ENCODE measurements around the gene PLCL2.

The PLCL2 gene

GRCh38 chr3:16881896-16882630 is 2.7 kb upstream of the PLCL2 start:
- Histone ChIP-seq H3K36me3 (ENCODE audit: control insufficient read depth in 2 of 2, insufficient read depth in 2 of 2, low read length in 2 of 2) (no peaks in the 10 kb centered on the region), H3K4me3 (ENCODE audit: low read length in 2 of 2) (no peak overlapping the region), H3K27ac (ENCODE audit: low read depth in 2 of 2, low read length in 2 of 2) (no peak overlapping the region)

GRCh38 chr3:16883057-16883722 is 1.6 kb upstream of the PLCL2 start:
- Histone ChIP-seq H3K4me3 (ENCODE audit: low read length in 2 of 2) (no peak overlapping the region), H3K27me3 (ENCODE audit: control insufficient read depth in 2 of 2, insufficient read depth in 2 of 2, low read length in 2 of 2) (no peaks in the 10 kb centered on the region), H3K9ac (ENCODE audit: low read depth in 1 of 2, low read length in 2 of 2) (peak overlapping the region in 1 of 2 donors; percentile 82), H3K36me3 (ENCODE audit: control insufficient read depth in 2 of 2, insufficient read depth in 2 of 2, low read length in 2 of 2) (no peaks in the 10 kb centered on the region), H3K27ac (ENCODE audit: low read depth in 2 of 2, low read length in 2 of 2) (no peak overlapping the region), H3K9me3 (ENCODE audit: control insufficient read depth in 2 of 2, low read length in 2 of 2) (no peaks in the 10 kb centered on the region), H3K4me1 (ENCODE audit: control insufficient read depth in 2 of 2, insufficient read depth in 2 of 2, low read length in 2 of 2) (peaks cover 8 to 15% of the 10 kb centered on the region in 2 donors)

More at GRCh38 chr3:16881896-16882630, 2.7 kb upstream of the PLCL2 start:
- no peaks in the 10 kb centered on the region for H3K9me3 ChIP-seq (ENCODE audit: control insufficient read depth in 2 of 2, low read length in 2 of 2)
- H3K27me3 ChIP-seq (ENCODE audit: control insufficient read depth in 2 of 2, insufficient read depth in 2 of 2, low read length in 2 of 2): no peaks in the 10 kb centered on the region
- H3K9ac ChIP-seq (ENCODE audit: low read depth in 1 of 2, low read length in 2 of 2): no peak overlapping the region
- H3K4me1 ChIP-seq (ENCODE audit: control insufficient read depth in 2 of 2, insufficient read depth in 2 of 2, low read length in 2 of 2): peaks cover 7 to 10% of the 10 kb centered on the region in 2 donors

GRCh38 chr3:16883723-16884083 is 1.1 kb upstream of the PLCL2 start:
- no peaks in the 10 kb centered on the region for H3K36me3 ChIP-seq (ENCODE audit: control insufficient read depth in 2 of 2, insufficient read depth in 2 of 2, low read length in 2 of 2)
- peak overlapping the region in 1 of 2 donors; percentile 82 for H3K9ac ChIP-seq (ENCODE audit: low read depth in 1 of 2, low read length in 2 of 2)
- no peaks in the 10 kb centered on the region for H3K27me3 ChIP-seq (ENCODE audit: control insufficient read depth in 2 of 2, insufficient read depth in 2 of 2, low read length in 2 of 2)
- H3K9me3 ChIP-seq (ENCODE audit: control insufficient read depth in 2 of 2, low read length in 2 of 2): no peaks in the 10 kb centered on the region
- no peak overlapping the region for H3K27ac ChIP-seq (ENCODE audit: low read depth in 2 of 2, low read length in 2 of 2)
- H3K4me3 ChIP-seq (ENCODE audit: low read length in 2 of 2): peak overlapping the region; percentile 86 to 90
- peaks cover 8 to 16% of the 10 kb centered on the region in 2 donors for H3K4me1 ChIP-seq (ENCODE audit: control insufficient read depth in 2 of 2, insufficient read depth in 2 of 2, low read length in 2 of 2)

- H3K9me3 ChIP-seq (ENCODE audit: control insufficient read depth in 2 of 2, low read length in 2 of 2): no peaks in the 10 kb centered on the region
- no peaks in the 10 kb centered on the region for H3K36me3 ChIP-seq (ENCODE audit: control insufficient read depth in 2 of 2, insufficient read depth in 2 of 2, low read length in 2 of 2)
- no peaks in the 10 kb centered on the region for H3K27me3 ChIP-seq (ENCODE audit: control insufficient read depth in 2 of 2, insufficient read depth in 2 of 2, low read length in 2 of 2)
- peak overlapping the region; percentile 81 to 82 for H3K9ac ChIP-seq (ENCODE audit: low read depth in 1 of 2, low read length in 2 of 2)
- H3K4me3 ChIP-seq (ENCODE audit: low read length in 2 of 2): peak overlapping the region; percentile 86 to 90
- H3K27ac ChIP-seq (ENCODE audit: low read depth in 2 of 2, low read length in 2 of 2): peak overlapping the region; percentile 83 to 84
- peaks cover 8 to 19% of the 10 kb centered on the region in 2 donors for H3K4me1 ChIP-seq (ENCODE audit: control insufficient read depth in 2 of 2, insufficient read depth in 2 of 2, low read length in 2 of 2)
Measured at GRCh38 chr3:16884084-16884747, 539 bp upstream of the PLCL2 start.

GRCh38 chr3:16885593-16886302 is 993 bp downstream of the PLCL2 start:
- peaks cover 8 to 19% of the 10 kb centered on the region in 2 donors for H3K4me1 ChIP-seq (ENCODE audit: control insufficient read depth in 2 of 2, insufficient read depth in 2 of 2, low read length in 2 of 2)
- peak overlapping the region; percentile 81 to 82 for H3K9ac ChIP-seq (ENCODE audit: low read depth in 1 of 2, low read length in 2 of 2)
- no peaks in the 10 kb centered on the region for H3K9me3 ChIP-seq (ENCODE audit: control insufficient read depth in 2 of 2, low read length in 2 of 2)
- H3K4me3 ChIP-seq (ENCODE audit: low read length in 2 of 2): peak overlapping the region; percentile 86 to 90
- H3K36me3 ChIP-seq (ENCODE audit: control insufficient read depth in 2 of 2, insufficient read depth in 2 of 2, low read length in 2 of 2): no peaks in the 10 kb centered on the region
- no peaks in the 10 kb centered on the region for H3K27me3 ChIP-seq (ENCODE audit: control insufficient read depth in 2 of 2, insufficient read depth in 2 of 2, low read length in 2 of 2)
- peak overlapping the region; percentile 83 to 84 for H3K27ac ChIP-seq (ENCODE audit: low read depth in 2 of 2, low read length in 2 of 2)

GRCh38 chr3:16886303-16886683 is 1.5 kb downstream of the PLCL2 start:
- Histone ChIP-seq H3K27ac (ENCODE audit: low read depth in 2 of 2, low read length in 2 of 2) (peak overlapping the region; percentile 83 to 84), H3K36me3 (ENCODE audit: control insufficient read depth in 2 of 2, insufficient read depth in 2 of 2, low read length in 2 of 2) (no peaks in the 10 kb centered on the region), H3K9ac (ENCODE audit: low read depth in 1 of 2, low read length in 2 of 2) (peak overlapping the region; percentile 81 to 82), H3K27me3 (ENCODE audit: control insufficient read depth in 2 of 2, insufficient read depth in 2 of 2, low read length in 2 of 2) (no peaks in the 10 kb centered on the region), H3K4me1 (ENCODE audit: control insufficient read depth in 2 of 2, insufficient read depth in 2 of 2, low read length in 2 of 2) (peaks cover 8 to 19% of the 10 kb centered on the region in 2 donors), H3K9me3 (ENCODE audit: control insufficient read depth in 2 of 2, low read length in 2 of 2) (no peaks in the 10 kb centered on the region), H3K4me3 (ENCODE audit: low read length in 2 of 2) (peak overlapping the region; percentile 86 to 90)

GRCh38 chr3:16887130-16887529 is 2.4 kb downstream of the PLCL2 start:
- Histone ChIP-seq H3K36me3 (ENCODE audit: control insufficient read depth in 2 of 2, insufficient read depth in 2 of 2, low read length in 2 of 2) (no peaks in the 10 kb centered on the region), H3K4me1 (ENCODE audit: control insufficient read depth in 2 of 2, insufficient read depth in 2 of 2, low read length in 2 of 2) (peaks cover 8 to 19% of the 10 kb centered on the region in 2 donors), H3K9me3 (ENCODE audit: control insufficient read depth in 2 of 2, low read length in 2 of 2) (no peaks in the 10 kb centered on the region), H3K9ac (ENCODE audit: low read depth in 1 of 2, low read length in 2 of 2) (peak overlapping the region in 1 of 2 donors; percentile 82), H3K4me3 (ENCODE audit: low read length in 2 of 2) (peak overlapping the region in 1 of 2 donors; percentile 90), H3K27me3 (ENCODE audit: control insufficient read depth in 2 of 2, insufficient read depth in 2 of 2, low read length in 2 of 2) (no peaks in the 10 kb centered on the region), H3K27ac (ENCODE audit: low read depth in 2 of 2, low read length in 2 of 2) (no peak overlapping the region)

GRCh38 chr3:16888356-16888755 is 3.6 kb downstream of the PLCL2 start:
- peak overlapping the region; percentile 31 to 49 for H3K4me3 ChIP-seq (ENCODE audit: low read length in 2 of 2)
- no peaks in the 10 kb centered on the region for H3K9me3 ChIP-seq (ENCODE audit: control insufficient read depth in 2 of 2, low read length in 2 of 2)
- H3K27me3 ChIP-seq (ENCODE audit: control insufficient read depth in 2 of 2, insufficient read depth in 2 of 2, low read length in 2 of 2): no peaks in the 10 kb centered on the region
- H3K36me3 ChIP-seq (ENCODE audit: control insufficient read depth in 2 of 2, insufficient read depth in 2 of 2, low read length in 2 of 2): no peaks in the 10 kb centered on the region
- H3K4me1 ChIP-seq (ENCODE audit: control insufficient read depth in 2 of 2, insufficient read depth in 2 of 2, low read length in 2 of 2): peaks cover 8 to 19% of the 10 kb centered on the region in 2 donors
- H3K9ac ChIP-seq (ENCODE audit: low read depth in 1 of 2, low read length in 2 of 2): no peak overlapping the region
- peak overlapping the region in 1 of 2 donors; percentile 16 for H3K27ac ChIP-seq (ENCODE audit: low read depth in 2 of 2, low read length in 2 of 2)

DNA sequence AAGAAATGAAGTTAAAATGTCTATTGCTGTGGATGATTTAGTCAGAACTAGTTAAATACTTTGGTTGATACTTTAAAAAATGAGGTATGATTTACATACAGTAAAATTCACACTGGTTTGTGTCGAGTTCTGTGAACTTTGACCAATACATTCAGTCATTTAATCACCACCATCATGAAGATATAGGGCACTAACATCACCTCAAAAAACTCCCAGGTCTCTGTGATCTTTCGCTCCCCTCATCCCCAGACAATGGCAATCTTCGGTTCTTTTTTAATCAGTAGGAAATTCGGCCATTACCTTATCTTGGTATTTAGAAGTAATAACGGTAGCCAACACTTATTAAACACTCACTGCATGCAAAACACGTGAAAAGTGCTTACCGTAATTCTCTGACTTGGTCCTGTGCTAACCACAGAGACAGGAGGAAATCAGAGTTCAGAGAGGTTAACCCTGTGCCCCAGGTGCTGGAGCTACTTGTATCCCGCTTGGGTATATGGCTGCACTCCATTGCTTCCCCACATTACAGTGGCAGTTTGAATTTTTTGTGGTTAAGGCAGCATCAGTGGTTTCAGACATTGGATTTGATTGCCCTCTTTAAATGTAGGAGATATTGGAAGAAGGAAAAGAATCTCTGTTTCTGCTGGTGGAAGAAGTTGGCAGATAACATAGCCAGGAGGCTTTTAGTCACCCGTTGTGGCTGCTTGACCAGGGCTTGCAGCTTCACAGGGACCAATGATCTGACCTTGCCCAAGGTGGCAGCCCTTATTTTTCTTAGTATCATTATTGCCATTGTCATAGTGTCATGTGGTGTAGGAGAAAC is 4.2 kb downstream of the PLCL2 start:
- peak overlapping the region in 1 of 2 donors; percentile 39 for H3K4me3 ChIP-seq (ENCODE audit: low read length in 2 of 2)
- no peaks in the 10 kb centered on the region for H3K27me3 ChIP-seq (ENCODE audit: control insufficient read depth in 2 of 2, insufficient read depth in 2 of 2, low read length in 2 of 2)
- H3K27ac ChIP-seq (ENCODE audit: low read depth in 2 of 2, low read length in 2 of 2): no peak overlapping the region
- no peaks in the 10 kb centered on the region for H3K36me3 ChIP-seq (ENCODE audit: control insufficient read depth in 2 of 2, insufficient read depth in 2 of 2, low read length in 2 of 2)
- H3K4me1 ChIP-seq (ENCODE audit: control insufficient read depth in 2 of 2, insufficient read depth in 2 of 2, low read length in 2 of 2): peaks cover 5 to 19% of the 10 kb centered on the region in 2 donors
- H3K9ac ChIP-seq (ENCODE audit: low read depth in 1 of 2, low read length in 2 of 2): no peak overlapping the region
- H3K9me3 ChIP-seq (ENCODE audit: control insufficient read depth in 2 of 2, low read length in 2 of 2): no peaks in the 10 kb centered on the region

Measured in mucosa of rectum (tissue), 2 donors.